Hepatocyte (in vitro differentiated cells): ENCODE data around the gene GORASP2. TPM values are rescaled to one million over a fixed set of nuclear protein-coding genes. Genes with fewer than 3 reads are reported as not detected.

Experiments used
- DNase-seq: peaks from one replicate; pipeline ENCODE4 v3.0.0-alpha.2; 2016; ENCODE audit warnings: low spot score
- H2AFZ ChIP-seq: fragments of 200-600 bp; sonication (generic); 2 replicates; pipeline ENCODE4 v1.6.0; 2016; ENCODE audit warnings: antibody characterized with exemption, mild to moderate bottlenecking
- H3K27ac ChIP-seq: fragments of 200-600 bp; sonication (generic); 2 replicates; pipeline ENCODE4 v1.5.1; 2016; ENCODE audit warnings: mild to moderate bottlenecking
- H3K27me3 ChIP-seq: fragments of 200-600 bp; sonication (generic); 2 replicates; pipeline ENCODE4 v1.6.1; 2016
- H3K36me3 ChIP-seq: fragments of 200-600 bp; sonication (generic); replicated peaks from 2 replicates; pipeline ENCODE4 v1.5.1; 2016; ENCODE audit warnings: low read depth; ENCODE audit not compliant: insufficient read depth
- H3K4me1 ChIP-seq: fragments of 200-600 bp; sonication (generic); 2 replicates; pipeline ENCODE4 v1.5.1; 2016; ENCODE audit warnings: mild to moderate bottlenecking, moderate library complexity; ENCODE audit not compliant: insufficient read depth
- H3K4me2 ChIP-seq: fragments of 200-600 bp; sonication (generic); 2 replicates; pipeline ENCODE4 v1.6.0; 2016
- H3K4me3 ChIP-seq: fragments of 200-600 bp; sonication (generic); 2 replicates; pipeline ENCODE4 v1.5.1; 2016; ENCODE audit warnings: mild to moderate bottlenecking
- H3K79me2 ChIP-seq: fragments of 200-600 bp; sonication (generic); 2 replicates; pipeline ENCODE4 v1.6.0; 2017; ENCODE audit warnings: mild to moderate bottlenecking
- H3K9me2 ChIP-seq: fragments of 200-600 bp; sonication (generic); replicated peaks from 2 replicates; pipeline ENCODE4 v1.6.0; 2017; ENCODE audit warnings: mild to moderate bottlenecking; ENCODE audit not compliant: insufficient read depth
- H3K9me3 ChIP-seq: fragments of 200-600 bp; sonication (generic); 2 replicates; pipeline ENCODE4 v1.5.1; 2016; ENCODE audit warnings: low read depth, mild to moderate bottlenecking
- H4K20me1 ChIP-seq: fragments of 200-600 bp; sonication (generic); 2 replicates; pipeline ENCODE4 v1.6.0; 2016; ENCODE audit warnings: mild to moderate bottlenecking; ENCODE audit not compliant: insufficient read depth, poor library complexity, severe bottlenecking
- CTCF ChIP-seq: fragments of 200-600 bp; sonication (generic); IDR thresholded peaks from 2 replicates; pipeline ENCODE4 v1.5.1; 2016; ENCODE audit warnings: antibody characterized with exemption, mild to moderate bottlenecking; ENCODE audit not compliant: poor library complexity
- EZH2 ChIP-seq: fragments of 200-600 bp; sonication (generic); IDR thresholded peaks from 2 replicates; pipeline ENCODE4 v1.6.1; 2016; ENCODE audit warnings: antibody characterized with exemption, mild to moderate bottlenecking, borderline replicate concordance
- EZH2phosphoT487 ChIP-seq: fragments of 200-600 bp; sonication (generic); IDR thresholded peaks from one replicate; pipeline ENCODE4 v1.6.1; 2018; ENCODE audit warnings: antibody characterized with exemption, mild to moderate bottlenecking, low read depth, moderate library complexity; ENCODE audit not compliant: unreplicated experiment, severe bottlenecking
- WGBS: methylation state at CpG from one replicate; pipeline ENCODE4 v1.1.6; 2016; ENCODE audit warnings: low lambda C conversion rate; ENCODE audit errors: missing lambda C conversion rate; 5-methylcytosine and 5-hydroxymethylcytosine counted together
- polyA plus RNA-seq: library from polyadenylated mRNA; unstranded; fragments of >200 nt; fragmentation: Nextera tagmentation; extraction: Ambion mirVana; gene quantifications from 2 replicates; pipeline ENCODE4 v1.2.1, GENCODE V29; 2016
- total RNA-seq: library from RNA; depleted of rRNA; stranded (reverse); fragments of >200 nt; gene quantifications from 2 replicates; pipeline ENCODE4 v1.2.3, GENCODE V29; 2014

The GORASP2 gene
- total and polyA plus RNA-seq, 2 experiments from 2014 or later: 50.1 to 126 TPM

DNA sequence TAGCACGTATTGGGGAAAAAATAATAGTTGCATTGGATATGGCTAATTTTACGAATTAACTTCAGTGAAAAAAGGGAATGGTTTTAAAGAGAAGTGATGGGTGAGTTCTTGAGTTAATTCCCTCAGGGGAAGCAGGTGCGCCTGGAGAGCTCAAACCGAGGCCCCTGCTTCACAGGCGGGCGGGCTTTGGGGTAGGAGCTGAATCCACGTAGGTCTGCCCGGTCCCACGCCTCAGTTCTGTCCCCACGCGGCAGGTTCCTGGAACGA lies 44.1 kb downstream of the GORASP2 start:
- Histone ChIP-seq H3K4me3 (no peak overlapping the region), H3K9me3 (no peaks in the 10 kb centered on the region), H3K4me1 (peaks cover 6% of the 10 kb centered on the region), H3K27ac (peak overlapping the region; percentile 11), H2AFZ (peak overlapping the region; percentile 55), H3K36me3 (no peaks in the 10 kb centered on the region), H3K4me2 (peak overlapping the region; percentile 92), H3K27me3 (no peaks in the 10 kb centered on the region), H3K9me2 (no peaks in the 10 kb centered on the region), H4K20me1 (no peaks in the 10 kb centered on the region), H3K79me2 (no peaks in the 10 kb centered on the region)
- DNase-seq: no peak
- WGBS: 20% methylated on average over 12 of the region's 12 CpGs
- no peak for TF ChIP-seq EZH2
- no peak for TF ChIP-seq CTCF
- no peak for TF ChIP-seq EZH2phosphoT487

GRCh38 chr2:170973492-170974303 lies 44.6 kb downstream of the GORASP2 start:
- TF ChIP-seq EZH2phosphoT487 (no peak), EZH2 (no peak), CTCF (peak; percentile 86)
- Histone ChIP-seq H3K9me2 (no peaks in the 10 kb centered on the region), H4K20me1 (no peaks in the 10 kb centered on the region), H3K27ac (peak overlapping the region; percentile 84), H3K4me3 (peak overlapping the region; percentile 76), H3K4me2 (peak overlapping the region; percentile 92), H2AFZ (peak overlapping the region; percentile 99), H3K79me2 (no peaks in the 10 kb centered on the region), H3K27me3 (no peaks in the 10 kb centered on the region), H3K4me1 (peaks cover 6% of the 10 kb centered on the region), H3K9me3 (no peaks in the 10 kb centered on the region), H3K36me3 (no peaks in the 10 kb centered on the region)
- DNase-seq: peak; percentile 96
- 19% methylated on average over 63 of the region's 67 CpGs for WGBS

DNA sequence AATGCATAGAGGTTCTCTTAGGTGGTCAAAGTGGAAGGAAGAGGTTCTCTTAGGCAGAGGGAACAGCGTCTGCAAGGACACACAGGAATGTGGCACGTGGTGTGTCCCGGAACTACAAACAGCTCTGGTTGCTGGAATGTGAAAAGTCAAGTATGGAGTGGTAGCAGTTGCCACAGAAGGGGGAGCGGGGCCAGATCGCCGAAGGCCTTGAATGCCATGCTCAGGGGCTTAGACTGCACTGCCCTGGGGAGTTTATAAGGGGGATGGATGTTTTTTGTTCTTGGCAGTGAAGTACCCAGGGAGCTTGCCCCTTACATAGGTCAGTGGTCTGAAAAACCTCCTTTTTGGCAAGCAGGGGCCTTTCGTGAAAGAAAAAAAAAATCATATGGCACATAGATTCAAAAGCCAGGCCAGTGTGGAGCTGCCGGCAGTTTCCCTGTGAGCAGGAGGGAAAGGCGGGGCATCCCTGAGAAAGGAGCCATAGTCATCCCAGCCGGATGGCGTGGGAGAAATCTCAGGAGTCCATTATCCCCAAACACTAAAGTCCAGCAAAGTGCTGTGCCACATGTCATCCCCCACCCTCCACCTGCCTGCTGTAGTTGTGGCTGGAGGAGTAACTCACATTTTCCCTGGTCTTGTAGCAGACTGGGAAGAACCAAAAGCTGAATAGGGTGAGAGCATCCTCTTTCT lies 45.4 kb downstream of the GORASP2 start:
- peak; percentile 27 for DNase-seq
- no peaks in the 10 kb centered on the region for H3K27me3 ChIP-seq
- 75% methylated on average over 11 of the region's 11 CpGs for WGBS
- H3K9me3 ChIP-seq: no peaks in the 10 kb centered on the region
- no peaks in the 10 kb centered on the region for H3K36me3 ChIP-seq
- H3K4me2 ChIP-seq: peak overlapping the region; percentile 92
- H3K9me2 ChIP-seq: no peaks in the 10 kb centered on the region
- peak overlapping the region; percentile 99 for H2AFZ ChIP-seq
- no peak overlapping the region for H3K4me3 ChIP-seq
- H3K27ac ChIP-seq: peak overlapping the region; percentile 84
- no peaks in the 10 kb centered on the region for H4K20me1 ChIP-seq
- H3K79me2 ChIP-seq: no peaks in the 10 kb centered on the region
- H3K4me1 ChIP-seq: peaks cover 6% of the 10 kb centered on the region
- TF ChIP-seq EZH2 (no peak), CTCF (no peak), EZH2phosphoT487 (no peak)
